Stimulated activated naive CD4-positive, alpha-beta T cell (primary cell): ENCODE data around the gene CHTOP.
A peak's percentile ranks its signal among the peaks of the same experiment; 100 is the strongest.
"Not testable (repeated sequence)": the region's sequence is repeated elsewhere in the genome, so short reads cannot be mapped to it uniquely, and the experiment has no call there.

ENCODE experiments used
- DNase-seq, 6 experiments: peaks; one replicate each; lab custom pipeline; 2025; lab: John Stamatoyannopoulos, UW

The CHTOP gene

DNA sequence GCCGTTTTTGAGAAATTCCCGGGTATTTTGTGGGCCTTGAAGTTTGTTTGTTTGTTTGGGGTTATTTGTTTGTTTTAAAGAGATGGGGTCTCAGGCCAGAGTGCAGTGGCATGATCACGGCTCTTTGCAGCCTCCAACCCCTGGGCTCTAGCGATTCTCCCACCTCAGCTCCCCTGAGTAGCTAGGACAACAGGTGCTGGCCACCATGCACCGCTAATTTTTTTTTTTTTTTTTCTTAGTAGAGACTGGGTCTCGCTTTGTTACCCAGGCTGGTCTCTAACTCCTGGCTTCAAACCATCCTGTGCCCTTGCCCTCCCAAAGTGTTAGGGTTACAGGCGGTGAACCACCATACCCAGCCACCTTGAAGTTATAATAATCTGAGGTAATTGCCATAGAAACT, 2.0 kb downstream of the CHTOP start:
- no peak for DNase-seq

DNA sequence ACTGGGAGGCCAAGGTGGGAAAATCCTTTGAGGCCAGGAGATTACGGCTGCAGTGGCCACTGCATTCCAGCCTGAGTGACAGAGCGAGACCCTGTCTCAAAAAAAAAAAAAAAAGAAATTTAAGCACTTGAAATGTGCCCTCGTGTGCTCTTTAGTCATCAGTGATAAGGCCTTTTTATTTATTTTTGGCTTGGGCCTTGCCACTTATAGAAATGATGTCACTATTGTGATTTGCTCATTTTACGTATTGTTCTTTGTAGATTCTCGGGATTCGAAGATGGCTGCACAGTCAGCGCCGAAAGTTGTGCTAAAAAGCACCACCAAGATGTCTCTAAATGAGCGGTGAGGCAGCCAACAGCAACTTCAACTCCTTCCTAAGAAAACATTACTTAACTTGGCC, 2.4 kb downstream of the CHTOP start:
- DNase-seq = no peak

DNA sequence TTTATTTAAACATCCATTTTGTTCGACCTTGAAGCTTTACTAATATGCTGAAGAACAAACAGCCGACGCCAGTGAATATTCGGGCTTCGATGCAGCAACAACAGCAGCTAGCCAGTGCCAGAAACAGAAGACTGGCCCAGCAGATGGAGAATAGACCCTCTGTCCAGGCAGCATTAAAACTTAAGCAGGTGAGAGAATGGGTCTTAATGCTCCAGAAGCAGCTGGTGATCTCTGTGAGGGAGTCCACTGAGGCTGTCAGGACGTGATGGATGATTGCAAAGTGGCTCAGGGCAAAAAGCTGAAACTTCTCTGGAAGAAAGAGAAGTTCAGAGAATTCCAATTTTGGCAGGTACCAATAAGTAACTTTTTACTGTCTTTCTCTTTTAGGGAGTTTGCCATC, 4.4 kb downstream of the CHTOP start:
- no peak for DNase-seq

DNA sequence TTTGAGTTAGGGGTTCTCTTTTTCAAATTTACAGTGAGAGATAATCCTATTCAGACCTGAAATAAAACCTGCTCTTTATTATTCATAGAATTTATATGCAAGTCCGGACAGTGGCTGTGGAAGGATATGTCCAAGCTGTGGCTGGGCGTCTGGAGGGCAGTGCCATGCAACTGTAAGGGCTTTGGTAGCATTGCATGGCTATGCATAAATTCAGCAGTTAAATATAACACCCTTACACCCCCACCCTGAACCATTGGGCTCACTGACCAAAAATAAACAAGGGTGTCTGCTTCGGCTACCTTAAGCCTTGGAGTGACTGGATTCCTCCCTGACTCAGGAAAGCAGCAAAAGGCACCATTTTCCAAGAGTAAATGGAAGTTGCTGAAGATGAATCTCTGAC, 5.4 kb downstream of the CHTOP start:
- DNase-seq = no peak

DNA sequence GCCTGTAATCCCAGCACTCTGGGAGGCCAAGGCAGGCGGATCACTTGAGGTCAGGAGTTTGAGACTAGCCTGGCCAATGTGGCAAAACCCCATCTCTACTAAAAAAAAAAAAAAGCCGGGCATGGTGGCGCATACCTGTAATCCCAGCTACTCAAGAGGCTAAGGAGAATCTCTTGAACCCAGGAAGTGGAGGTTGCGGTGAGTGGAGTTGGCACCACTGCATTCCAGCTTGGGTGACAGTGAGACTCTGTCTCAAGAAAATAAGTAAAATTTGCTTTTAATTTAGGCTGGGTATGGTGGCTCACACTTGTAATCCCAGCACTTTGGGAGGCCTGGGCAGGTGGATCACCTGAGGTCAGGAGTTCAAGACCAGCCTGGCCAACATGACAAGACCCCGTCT, 6.3 kb downstream of the CHTOP start:
- not testable (repeated sequence) for DNase-seq

- no peak for DNase-seq
Observed at GRCh38 chr1:153640861-153641260, 7.0 kb downstream of the CHTOP start.

- DNase-seq = no peak
Observed at GRCh38 chr1:153642161-153642560, 8.3 kb downstream of the CHTOP start.

DNA sequence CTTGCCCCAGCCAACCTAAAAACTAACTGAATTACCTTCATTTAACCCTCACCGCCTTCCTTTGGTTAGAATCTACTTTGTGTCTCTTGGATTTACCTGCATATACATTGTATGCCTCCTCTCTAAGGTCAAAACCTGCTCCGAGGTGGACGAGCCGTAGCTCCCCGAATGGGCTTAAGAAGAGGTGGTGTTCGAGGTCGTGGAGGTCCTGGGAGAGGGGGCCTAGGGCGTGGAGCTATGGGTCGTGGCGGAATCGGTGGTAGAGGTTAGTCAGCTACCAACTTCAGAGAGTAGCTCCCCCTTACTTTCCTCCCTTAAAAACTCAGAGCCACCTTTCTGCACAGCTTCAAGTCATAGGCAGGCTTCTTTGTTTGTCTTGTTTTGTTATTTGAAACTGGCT, 9.2 kb downstream of the CHTOP start:
- no peak for DNase-seq

DNA sequence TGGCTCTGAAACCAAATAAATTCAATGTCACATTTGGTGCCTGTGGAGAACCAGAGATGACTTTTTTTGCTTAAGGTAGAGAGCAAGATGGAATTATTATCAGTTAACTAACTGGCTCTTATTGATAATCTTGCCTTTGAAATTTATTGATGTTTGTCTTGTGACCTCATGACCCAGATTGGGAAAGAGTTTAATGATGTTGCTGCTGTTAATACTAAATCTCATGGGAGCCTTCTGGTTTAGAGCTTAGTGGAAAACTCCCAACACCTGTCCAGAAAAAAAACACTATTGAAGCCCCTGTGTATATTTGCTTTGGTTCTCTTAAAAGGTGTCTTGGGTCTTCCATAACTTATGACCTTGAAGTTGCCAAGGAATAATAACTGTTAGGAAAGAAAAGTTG, 9.9 kb downstream of the CHTOP start:
- DNase-seq = no peak

- no peak for DNase-seq
Observed at GRCh38 chr1:153646672-153647345, 12.9 kb downstream of the CHTOP start.

GRCh38 chr1:153647346-153647714, 13.5 kb downstream of the CHTOP start:
- DNase-seq = no peak

DNA sequence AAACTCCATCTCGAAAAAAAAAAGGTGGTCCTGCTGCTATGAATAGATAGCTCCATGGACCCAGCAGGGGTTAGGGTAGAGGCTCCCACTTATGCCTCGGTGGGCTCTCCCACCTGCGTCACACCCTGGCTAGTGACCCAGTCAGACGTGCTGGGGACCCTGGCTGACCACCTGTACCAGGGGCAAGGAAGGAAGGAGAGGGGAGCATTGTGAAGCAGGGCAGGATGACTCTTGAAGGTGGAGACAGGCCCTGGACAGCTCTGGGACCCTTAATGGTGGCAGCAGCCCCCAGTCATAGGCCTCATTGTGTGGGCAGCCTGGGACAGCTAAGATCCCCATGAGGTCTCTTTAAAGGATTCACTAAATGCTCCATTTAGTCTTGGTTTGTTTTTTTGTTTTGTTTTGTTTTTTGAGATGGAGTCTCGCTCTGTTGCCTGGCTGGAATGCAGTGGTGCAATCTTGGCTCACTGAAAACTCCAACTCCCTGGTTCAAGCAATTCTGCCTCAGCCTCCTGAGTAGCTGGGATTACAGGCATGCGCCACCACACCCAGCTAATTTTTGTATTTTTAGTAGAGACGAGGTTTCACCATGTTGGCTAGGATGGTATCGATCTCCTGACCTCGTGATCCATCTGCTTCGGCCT, 14.3 kb downstream of the CHTOP start:
- no peak for DNase-seq

DNA sequence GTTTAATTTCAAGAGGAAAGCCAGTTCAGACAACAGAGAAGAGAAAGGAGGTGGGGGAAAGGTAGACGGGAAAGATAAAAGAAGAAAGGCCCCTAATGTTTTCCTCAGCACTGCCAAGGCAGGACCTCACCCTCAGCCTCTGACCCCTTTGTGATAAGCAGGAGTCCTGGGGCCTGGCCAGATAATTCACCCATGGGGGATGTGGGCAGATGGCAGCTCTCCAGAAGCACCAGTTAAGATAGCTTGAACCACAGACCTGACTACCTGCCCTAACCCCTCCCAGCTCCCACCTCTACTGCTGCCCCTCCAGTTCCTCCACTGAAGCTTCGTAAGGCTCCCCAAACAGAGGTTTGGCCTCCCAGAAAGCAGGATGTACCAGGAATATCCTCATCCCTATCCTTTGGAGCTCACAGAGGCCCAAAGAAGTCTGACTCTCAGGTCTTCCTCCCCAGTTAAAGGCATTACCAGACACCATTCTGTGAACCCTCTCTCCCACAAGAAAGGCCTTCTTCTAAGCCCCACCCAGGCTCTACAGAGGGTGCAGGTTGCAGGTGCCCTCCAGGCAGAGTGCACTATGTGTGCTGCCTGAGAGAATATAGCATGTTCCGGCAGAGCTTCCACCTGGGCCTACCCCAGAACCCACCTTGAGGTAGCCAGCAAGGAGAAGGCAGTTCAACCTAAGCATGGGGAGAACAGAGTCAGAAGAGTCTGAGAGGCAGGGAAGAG, 15.4 kb downstream of the CHTOP start:
- peak in 4 of 6 experiments; percentile 8 to 61 (median 52) for DNase-seq

GRCh38 chr1:153649863-153650235, 16.0 kb downstream of the CHTOP start:
- DNase-seq = no peak

- no peak for DNase-seq
Observed at GRCh38 chr1:153651771-153652170, 17.9 kb downstream of the CHTOP start.

DNA sequence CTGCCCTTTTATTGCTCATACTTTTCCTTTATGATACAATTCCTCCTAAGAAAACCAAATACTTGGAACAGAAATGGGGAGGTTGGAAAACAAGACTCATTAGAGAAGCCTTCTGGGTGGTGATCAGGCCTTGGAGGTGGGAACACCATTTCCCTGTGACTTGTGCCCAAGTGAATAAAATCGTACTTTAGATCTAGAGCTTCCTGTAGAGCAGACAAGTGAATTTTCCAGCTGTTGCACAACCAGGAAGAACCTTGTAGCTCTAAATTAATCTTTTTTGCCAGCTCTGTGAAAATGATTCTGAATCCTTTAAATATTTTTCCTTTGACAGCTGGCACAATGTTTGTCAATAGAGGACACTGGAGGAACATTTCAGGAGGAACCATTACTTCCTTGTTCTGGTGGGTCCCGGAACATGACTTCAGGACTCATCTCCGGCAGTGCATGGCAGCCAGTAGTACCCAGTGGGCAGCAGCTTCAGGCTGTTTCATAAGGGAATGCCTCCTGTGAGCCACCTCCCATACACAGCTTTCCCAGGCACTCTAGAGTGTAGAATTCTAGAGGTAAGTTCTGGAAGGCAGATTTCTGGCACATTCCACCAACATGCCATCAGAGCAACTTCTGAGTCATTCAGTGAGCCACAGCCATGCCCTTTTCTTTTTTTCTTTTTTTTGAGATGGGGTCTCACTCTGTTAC, 19.1 kb downstream of the CHTOP start:
- no peak for DNase-seq

DNA sequence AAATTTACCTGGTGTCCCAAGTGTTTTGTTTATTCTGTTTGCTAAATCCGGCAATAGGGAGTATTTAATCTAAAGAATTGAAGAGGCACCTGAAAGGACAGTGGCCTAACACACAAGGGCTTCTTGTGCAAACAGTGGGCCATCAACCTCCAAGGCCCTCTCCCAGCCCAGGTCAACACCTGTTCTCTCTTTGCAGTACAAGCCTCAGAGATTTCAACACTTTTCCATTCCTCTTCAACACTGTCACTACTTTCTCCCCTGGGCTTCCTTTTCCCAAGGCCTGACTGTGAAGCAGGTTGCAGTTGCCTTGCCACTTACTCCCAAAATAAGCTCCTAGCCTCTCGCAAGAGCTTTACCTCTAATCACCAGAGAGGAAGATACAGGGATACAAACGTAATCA, 21.5 kb downstream of the CHTOP start:
- no peak for DNase-seq

DNA sequence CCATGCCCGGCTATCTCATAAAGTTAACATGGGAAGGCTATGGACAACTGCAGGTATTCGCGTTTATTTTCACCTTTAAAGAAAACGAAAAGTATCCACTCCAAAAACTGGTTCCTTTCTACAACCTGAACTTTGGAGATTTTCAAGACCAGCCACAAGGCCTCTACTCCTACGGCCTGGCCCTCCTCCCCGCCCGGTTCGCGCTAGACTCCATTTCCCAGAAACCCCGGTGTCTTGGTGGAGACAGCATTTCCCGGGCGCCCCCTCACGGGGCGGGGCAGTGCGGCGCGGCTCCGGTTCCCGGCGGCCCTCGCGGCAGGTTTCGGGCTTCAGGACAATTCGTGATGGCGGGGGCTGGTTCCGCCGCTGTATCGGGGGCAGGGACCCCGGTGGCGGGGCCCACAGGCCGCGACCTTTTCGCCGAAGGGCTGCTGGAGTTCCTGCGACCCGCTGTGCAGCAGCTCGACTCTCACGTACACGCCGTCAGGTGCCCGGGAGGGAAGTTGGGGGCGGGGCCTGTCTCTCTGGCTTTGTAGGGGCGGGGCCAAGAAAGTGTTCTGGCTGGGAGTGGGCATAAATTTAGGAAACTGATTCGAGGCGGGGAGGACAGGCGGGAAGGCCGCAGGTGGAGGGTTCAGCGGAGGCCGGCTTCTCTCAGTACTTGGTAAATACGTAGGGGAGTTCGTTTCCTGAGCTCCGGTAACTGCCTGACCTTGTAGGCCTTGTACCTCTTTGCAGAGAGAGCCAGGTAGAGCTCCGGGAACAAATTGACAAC, 24.7 kb downstream of the CHTOP start, which contains the start of gene SNAPIN:
SNAPIN (plus strand) TSS at position 304 of the 775 bp plus-strand sequence; CDS start at position 345, 41 bp downstream.
- DNase-seq = peak; percentile 73 to 97 (median 86)

GRCh38 chr1:153659175-153659534, 25.3 kb downstream of the CHTOP start:
- DNase-seq = no peak

DNA sequence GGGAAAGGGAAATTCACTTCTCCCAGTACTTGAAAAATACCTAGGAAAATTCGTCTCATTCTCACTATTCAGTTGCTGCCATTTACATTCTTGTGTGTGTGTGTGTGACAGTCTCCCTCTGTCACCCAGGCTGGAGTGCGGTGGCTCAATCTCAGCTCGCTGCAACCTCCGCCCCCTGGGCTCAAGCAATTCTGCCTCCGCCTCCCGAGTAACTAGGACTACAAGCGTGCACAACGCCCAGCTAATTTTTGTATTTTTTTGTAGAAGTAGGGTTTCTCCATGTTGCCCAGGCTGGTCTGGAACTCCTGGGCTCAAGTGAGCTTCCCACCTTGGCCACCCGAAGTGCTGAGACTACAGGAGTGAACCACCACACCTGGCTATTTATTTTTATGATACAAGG, 25.8 kb downstream of the CHTOP start:
- DNase-seq = no peak

- peak in 1 of 6 experiments; percentile 11 for DNase-seq
Observed at GRCh38 chr1:153661111-153661708, 27.3 kb downstream of the CHTOP start.

GRCh38 chr1:153662269-153662668, 28.4 kb downstream of the CHTOP start:
- no peak for DNase-seq
